ENCODE results near the gene MEGF9.
"Not testable (repeated sequence)": the region's sequence is repeated elsewhere in the genome, so short reads cannot be mapped to it uniquely, and the experiment has no call there.

MEGF9 gene

DNA sequence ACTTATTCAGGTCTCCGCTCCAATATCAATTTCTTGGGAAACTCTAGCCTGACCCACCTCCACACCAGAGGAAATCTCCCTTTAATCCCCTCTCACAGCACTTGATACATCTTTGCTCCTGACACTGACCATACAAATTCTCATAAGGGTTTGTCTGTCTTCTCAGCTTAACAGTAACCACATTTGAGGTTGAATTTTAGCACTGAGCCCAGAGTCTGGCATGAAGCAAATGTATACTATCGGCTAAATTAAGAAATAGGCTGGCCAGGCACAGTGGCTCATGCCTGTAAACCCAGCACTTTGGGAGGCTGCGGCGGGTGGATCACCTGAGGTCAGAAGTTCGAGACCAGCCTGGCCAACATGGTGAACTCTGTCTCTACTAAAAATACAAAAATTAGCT is 144.0 kb downstream of the MEGF9 start:
- no peak for DNase-seq

DNA sequence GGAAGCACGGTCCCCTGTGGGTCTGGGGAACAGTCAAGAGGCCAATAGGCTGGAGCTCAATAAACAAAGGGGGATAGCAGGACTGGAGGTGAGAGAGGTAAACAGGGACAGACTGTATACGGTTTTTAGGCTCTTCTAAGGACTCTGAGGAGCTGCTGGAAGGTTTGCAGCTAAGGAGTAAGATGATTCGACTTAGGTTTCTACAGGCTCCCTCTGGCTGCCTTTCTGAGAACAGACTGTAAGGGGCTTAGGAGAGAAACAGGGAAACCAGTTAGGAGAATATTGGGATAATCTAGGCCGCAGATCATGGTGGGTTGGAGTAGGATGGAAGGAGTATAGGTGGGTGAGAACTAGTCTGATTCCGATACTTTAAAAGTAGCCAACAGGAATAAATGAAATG is 144.7 kb downstream of the MEGF9 start:
- no peak for DNase-seq

DNA sequence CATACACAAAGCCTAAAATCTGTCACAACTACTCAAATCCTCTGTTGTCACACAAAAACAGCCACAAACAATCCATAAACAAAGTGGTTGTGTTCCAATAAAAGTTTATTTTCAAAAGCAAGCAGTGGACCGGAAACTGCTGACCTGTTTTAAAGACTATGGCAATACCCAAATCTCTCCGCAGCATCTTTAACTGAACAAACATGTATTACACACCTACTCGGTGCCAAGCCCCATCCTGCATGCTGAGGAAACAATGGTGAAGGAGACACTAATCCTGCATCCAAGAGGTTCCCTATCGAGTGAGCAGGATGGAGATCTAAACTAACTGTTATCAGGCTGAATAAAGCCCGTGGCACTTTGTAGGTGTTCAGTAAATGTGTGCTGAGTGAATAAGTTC is 145.5 kb downstream of the MEGF9 start:
- no peak for DNase-seq

DNA sequence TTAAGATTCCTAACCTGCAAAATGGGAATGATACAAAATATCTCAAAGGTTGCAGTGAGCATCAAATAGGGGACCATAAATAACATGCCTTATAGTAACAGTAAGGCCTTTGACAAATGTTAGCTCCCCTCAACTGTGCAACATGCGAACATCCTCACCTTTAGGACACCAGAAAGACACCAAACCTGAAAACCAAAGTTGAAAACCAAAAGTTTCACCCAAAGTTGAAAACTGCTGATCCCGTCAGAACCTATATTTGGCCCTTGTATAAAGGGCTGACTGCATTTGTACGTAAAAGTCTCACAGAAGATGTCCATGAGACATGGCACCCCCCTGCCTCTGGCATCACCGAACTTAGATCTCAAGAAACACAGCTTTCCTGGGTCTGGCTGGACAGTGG is 146.4 kb downstream of the MEGF9 start:
- DNase-seq, result no peak

DNA sequence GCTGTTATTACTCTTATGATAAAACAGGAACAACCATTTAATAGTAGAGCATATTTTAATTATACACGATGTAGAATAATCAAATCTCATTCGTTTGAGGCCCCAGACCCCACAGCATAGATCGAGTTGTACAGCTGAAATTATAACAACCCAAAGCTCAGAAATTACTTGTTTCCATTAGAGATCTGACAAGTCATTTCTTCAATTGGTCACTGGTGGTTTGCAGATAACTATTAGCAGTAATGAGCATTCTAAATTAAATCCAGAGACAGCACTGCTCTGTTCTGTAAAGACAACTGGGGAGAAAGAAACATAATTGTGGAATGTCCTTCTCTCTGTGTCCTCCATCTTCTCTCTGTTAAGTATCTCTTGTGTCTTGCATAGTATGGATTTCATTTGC is 147.2 kb downstream of the MEGF9 start:
- no peak for DNase-seq

DNA sequence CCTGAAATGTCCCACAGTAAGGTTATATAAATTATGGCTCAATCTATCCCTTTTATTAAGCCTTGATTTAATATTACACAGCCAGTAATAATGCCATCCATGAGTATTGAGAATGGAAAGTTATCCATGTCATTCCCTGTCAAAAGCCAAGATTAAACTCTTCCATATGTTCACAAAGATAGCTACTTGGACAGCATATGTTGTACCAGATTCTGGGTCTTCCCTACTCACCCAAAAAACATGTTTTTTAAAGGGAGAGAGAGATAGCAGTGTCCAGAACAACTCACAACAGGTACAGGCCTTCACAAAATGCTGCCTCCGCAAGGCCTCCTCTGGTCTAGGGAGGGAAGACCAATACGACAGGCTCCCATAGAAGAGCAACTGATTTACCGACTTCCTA is 149.7 kb downstream of the MEGF9 start:
- no peak for DNase-seq

DNA sequence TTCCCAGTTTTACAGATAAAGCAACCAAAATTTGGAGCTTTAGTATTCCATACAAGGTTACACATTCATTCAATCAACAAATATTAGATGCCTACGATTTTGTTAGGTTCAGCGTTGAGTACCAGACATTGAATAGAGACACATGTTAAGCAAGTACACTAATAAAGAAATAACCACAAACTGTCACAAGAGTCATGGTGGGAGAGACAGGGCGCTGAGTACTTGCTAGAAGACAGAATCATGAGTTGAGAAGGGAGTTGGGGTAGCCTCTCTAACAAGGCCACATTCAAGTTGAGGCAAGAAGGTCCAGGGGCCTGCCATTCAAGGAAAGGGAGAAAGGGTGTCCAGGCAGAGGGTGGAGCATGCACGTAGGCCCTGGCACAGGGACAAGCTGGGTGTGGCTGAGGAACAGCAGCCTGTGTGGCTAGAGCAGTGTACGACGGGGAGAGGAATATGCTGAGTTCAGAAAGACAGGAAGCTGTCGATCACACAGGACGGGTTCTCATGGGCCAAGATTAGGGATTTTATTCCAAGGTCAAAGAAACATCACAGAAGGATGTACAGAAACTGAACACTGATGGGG is 151.3 kb downstream of the MEGF9 start:
- no peak for DNase-seq

DNA sequence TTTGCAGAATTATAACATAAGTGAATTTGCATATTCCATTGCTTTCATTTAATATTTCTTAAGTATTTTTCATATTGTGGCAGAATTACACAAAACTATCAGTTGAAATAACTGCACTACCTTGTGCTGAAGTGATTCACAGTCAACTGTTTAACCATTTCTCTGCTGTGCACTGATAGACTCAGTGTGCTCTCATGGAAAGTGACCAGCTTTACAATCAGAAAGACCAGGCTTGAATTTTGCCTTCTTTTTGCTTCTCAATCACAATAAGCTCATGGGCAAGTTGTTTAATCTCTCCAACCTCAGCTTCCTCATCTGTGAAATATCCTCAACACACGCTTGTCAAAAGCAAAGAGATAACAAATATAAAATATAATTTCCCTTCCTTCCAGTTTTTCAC is 152.6 kb downstream of the MEGF9 start:
- no peak for DNase-seq

DNA sequence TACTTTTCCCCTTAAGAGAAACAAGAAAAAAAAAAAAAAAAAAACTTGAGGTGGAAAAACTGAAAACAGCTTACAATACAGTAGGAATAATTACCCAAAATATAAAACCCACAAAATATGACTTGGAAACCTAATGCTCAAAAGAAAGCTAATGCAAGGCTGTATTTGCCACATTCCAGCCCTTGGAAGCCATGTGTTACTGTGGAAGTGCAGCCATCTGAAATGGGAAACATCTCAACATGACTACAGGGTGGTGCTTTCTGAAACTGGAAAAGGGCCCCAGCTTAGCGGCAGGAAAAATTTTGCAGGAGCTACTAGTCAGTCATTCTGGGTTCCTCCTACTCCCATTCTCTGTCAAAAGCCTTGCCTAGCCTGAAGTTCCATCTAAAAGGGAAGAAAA is 154.7 kb downstream of the MEGF9 start:
- no peak for DNase-seq

DNA sequence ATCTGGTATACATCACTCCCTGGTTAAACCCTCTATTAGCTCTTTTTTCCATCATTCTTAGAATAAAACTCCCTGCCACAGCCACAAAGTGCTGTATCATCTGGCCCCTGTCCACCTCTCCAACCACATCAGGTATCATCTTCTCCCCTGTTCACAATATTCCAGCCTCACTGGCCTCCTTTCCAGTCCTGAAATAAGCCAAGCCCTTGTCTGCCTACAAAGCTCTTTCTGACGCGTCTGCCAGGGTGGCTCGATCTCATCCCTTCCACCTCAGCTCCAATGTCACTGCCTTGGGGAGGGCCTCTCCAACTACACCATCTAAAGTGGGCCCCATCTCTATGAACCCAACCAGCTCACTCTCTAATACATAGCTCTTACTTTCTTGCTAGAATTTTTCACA is 155.8 kb downstream of the MEGF9 start:
- no peak for DNase-seq

DNA sequence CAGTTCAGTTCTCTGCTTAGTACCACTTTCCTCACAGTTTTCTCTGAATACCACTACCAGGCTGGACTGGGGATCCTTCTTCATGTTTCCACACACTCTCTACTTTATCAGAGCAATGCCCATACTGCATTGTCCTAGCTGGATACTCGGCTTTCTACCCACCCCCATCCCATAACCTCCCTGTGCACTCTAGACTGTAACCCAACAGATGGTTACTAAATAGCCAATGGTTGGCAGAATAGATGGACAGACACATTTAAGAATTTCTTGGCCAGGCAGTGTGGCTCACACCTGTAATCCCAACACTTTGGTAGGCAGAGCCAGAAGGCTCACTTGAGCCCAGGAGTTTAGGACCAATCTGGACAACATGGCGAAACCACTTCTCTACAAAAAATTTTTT is 157.1 kb downstream of the MEGF9 start:
- DNase-seq, result no peak

DNA sequence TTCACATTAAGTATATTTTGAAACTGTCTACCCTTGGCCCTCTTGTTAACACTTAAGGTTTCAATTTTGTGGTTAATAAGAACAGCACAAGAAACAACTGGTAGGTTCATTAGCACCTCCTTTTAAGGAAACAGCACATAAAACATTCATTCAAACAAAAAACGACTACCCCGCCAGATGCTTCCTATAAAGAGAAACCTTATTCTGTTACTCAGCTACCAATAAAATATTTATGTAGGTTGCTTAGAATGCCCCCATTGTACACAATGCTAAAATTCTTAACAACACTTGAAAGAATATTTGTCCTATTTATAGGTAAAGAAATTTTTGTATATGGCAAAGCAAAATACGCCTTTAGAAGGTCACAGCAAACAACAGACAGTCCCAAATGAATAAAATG is 157.5 kb downstream of the MEGF9 start:
- no peak for DNase-seq

DNA sequence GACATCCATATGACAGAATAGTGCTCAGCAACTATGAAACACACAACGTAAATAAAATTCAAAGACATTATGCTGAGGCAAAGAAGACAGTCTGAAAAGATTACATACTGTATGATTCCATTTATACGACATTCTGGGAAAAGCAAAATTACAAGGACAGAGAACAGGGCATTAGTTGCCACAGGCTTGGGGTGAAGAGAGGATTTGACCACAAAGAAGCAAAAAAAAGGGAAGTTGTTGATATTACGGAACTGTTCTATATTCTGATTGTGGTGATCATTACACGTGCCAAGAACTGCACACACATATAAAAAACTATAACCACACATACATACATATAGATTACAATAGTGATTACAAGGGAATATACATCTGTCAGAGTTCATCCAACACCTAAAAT is 158.4 kb downstream of the MEGF9 start:
- no peak for DNase-seq

DNA sequence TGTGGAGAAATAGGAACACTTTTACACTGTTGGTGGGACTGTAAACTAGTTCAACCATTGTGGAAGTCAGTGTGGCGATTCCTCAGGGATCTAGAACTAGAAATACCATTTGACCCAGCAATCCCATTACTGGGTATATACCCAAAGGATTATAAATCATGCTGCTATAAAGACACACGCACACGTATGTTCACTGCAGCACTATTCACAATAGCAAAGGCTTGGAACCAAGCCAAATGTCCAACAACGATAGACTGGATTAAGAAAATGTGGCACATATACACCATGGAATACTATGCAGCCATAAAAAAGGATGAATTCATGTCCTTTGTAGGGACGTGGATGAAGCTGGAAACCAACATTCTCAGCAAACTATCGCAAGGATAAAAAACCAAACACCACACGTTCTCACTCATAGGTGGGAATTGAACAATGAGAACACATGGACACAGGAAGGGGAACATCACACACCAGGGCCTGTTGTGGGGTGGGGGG is 162.0 kb downstream of the MEGF9 start:
- not testable (repeated sequence) for DNase-seq
